GM19193 (cell line): ENCODE results near the gene TENM3.

Experiments
- POLR2A ChIP-seq: IDR thresholded peaks from 4 replicates; pipeline ENCODE4 v1.6.1; 2011; ENCODE audit not compliant: insufficient read depth, insufficient read length; ENCODE audit errors: extremely low read depth

Gene TENM3

GRCh38 chr4:182604161-182604622 lies 361.0 kb downstream of the TENM3 start:
- TF ChIP-seq POLR2A = no peak

GRCh38 chr4:182604953-182605352 lies 361.8 kb downstream of the TENM3 start:
- TF ChIP-seq POLR2A = no peak

GRCh38 chr4:182608525-182608924 lies 365.3 kb downstream of the TENM3 start:
- TF ChIP-seq POLR2A = no peak

- no peak for TF ChIP-seq POLR2A
These were observed 373.3 kb downstream of the TENM3 start for GRCh38 chr4:182616476-182616875.

GRCh38 chr4:182619660-182620059 lies 376.5 kb downstream of the TENM3 start:
- no peak for TF ChIP-seq POLR2A

GRCh38 chr4:182620111-182620980 lies 377.1 kb downstream of the TENM3 start:
- TF ChIP-seq POLR2A = no peak

GRCh38 chr4:182624281-182624680 lies 381.1 kb downstream of the TENM3 start:
- no peak for TF ChIP-seq POLR2A

- TF ChIP-seq POLR2A = no peak
These were observed 382.0 kb downstream of the TENM3 start for GRCh38 chr4:182625193-182625592.

GRCh38 chr4:182627996-182628395 lies 384.8 kb downstream of the TENM3 start:
- no peak for TF ChIP-seq POLR2A

- no peak for TF ChIP-seq POLR2A
These were observed 385.3 kb downstream of the TENM3 start for GRCh38 chr4:182628544-182628943.

- TF ChIP-seq POLR2A = no peak
These were observed 385.9 kb downstream of the TENM3 start for GRCh38 chr4:182629096-182629495.

- no peak for TF ChIP-seq POLR2A
These were observed 397.3 kb downstream of the TENM3 start for GRCh38 chr4:182640491-182640890.

GRCh38 chr4:182640932-182641331 lies 397.7 kb downstream of the TENM3 start:
- TF ChIP-seq POLR2A = no peak

GRCh38 chr4:182642831-182643230 lies 399.6 kb downstream of the TENM3 start:
- no peak for TF ChIP-seq POLR2A

GRCh38 chr4:182643801-182644682 lies 400.8 kb downstream of the TENM3 start:
- TF ChIP-seq POLR2A = no peak
